Measurements from ENCODE around the gene MLXIPL. TPM values are rescaled to one million over a fixed set of nuclear protein-coding genes. Genes with fewer than 3 reads are reported as not detected.
A peak's percentile ranks its signal among the peaks of the same experiment; 100 is the strongest.
"Not testable (repeated sequence)": the region's sequence is repeated elsewhere in the genome, so short reads cannot be mapped to it uniquely, and the experiment has no call there.

MLXIPL gene
- total RNA-seq, 1 donor from 2014 or later = 2.0 TPM

GRCh38 chr7:73556208-73557107, 67.9 kb downstream of the MLXIPL start:
- DNase-seq (ENCODE audit: low spot score in 2 of 2, unreplicated experiment in 2 of 2) = no peak
- H3K9me3 Mint-ChIP-seq = no peaks in the 10 kb centered on the region
- TF ChIP-seq, protein P1, sequence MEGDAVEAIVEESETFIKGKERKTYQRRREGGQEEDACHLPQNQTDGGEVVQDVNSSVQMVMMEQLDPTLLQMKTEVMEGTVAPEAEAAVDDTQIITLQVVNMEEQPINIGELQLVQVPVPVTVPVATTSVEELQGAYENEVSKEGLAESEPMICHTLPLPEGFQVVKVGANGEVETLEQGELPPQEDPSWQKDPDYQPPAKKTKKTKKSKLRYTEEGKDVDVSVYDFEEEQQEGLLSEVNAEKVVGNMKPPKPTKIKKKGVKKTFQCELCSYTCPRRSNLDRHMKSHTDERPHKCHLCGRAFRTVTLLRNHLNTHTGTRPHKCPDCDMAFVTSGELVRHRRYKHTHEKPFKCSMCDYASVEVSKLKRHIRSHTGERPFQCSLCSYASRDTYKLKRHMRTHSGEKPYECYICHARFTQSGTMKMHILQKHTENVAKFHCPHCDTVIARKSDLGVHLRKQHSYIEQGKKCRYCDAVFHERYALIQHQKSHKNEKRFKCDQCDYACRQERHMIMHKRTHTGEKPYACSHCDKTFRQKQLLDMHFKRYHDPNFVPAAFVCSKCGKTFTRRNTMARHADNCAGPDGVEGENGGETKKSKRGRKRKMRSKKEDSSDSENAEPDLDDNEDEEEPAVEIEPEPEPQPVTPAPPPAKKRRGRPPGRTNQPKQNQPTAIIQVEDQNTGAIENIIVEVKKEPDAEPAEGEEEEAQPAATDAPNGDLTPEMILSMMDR (IDR thresholded peaks at IDR 0.05; ENCODE audit: unreplicated experiment) = no peak
- H3K36me3 Mint-ChIP-seq = peaks cover 5% of the 10 kb centered on the region
- H3K27ac Mint-ChIP-seq = peak overlapping the region; percentile 95
- H3K27me3 Mint-ChIP-seq (ENCODE audit: low read depth) = no peaks in the 10 kb centered on the region
- peaks cover 17% of the 10 kb centered on the region for H3K4me1 Mint-ChIP-seq
- peak overlapping the region; percentile 85 for H3K4me3 Mint-ChIP-seq

- DNase-seq (ENCODE audit: low spot score in 2 of 2, unreplicated experiment in 2 of 2) = no peak
- TF ChIP-seq, protein P1 (IDR thresholded peaks at IDR 0.05; ENCODE audit: unreplicated experiment) = no peak
- Mint-ChIP-seq H3K9me3 (no peaks in the 10 kb centered on the region), H3K27ac (peak overlapping the region; percentile 95), H3K36me3 (peaks cover 9% of the 10 kb centered on the region), H3K4me3 (peak overlapping the region; percentile 85), H3K27me3 (ENCODE audit: low read depth) (no peaks in the 10 kb centered on the region), H3K4me1 (peaks cover 17% of the 10 kb centered on the region)
These were observed 68.8 kb downstream of the MLXIPL start for GRCh38 chr7:73555411-73555982.

GRCh38 chr7:73550093-73550492, 74.2 kb downstream of the MLXIPL start:
- H3K9me3 Mint-ChIP-seq; H3K4me3 Mint-ChIP-seq; DNase-seq (ENCODE audit: low spot score in 2 of 2, unreplicated experiment in 2 of 2); H3K27ac Mint-ChIP-seq; H3K27me3 Mint-ChIP-seq (ENCODE audit: low read depth); H3K4me1 Mint-ChIP-seq: not testable (repeated sequence)
- H3K36me3 Mint-ChIP-seq = peaks cover 20% of the 10 kb centered on the region

- H3K4me1 Mint-ChIP-seq = no peaks in the 10 kb centered on the region
- H3K27me3 Mint-ChIP-seq (ENCODE audit: low read depth) = no peaks in the 10 kb centered on the region
- TF ChIP-seq, protein P1 (IDR thresholded peaks at IDR 0.05; ENCODE audit: unreplicated experiment) = no peak
- no peaks in the 10 kb centered on the region for H3K9me3 Mint-ChIP-seq
- H3K36me3 Mint-ChIP-seq = peaks cover 20% of the 10 kb centered on the region
- no peak for DNase-seq (ENCODE audit: low spot score in 2 of 2, unreplicated experiment in 2 of 2)
- no peak overlapping the region for H3K4me3 Mint-ChIP-seq
- no peak overlapping the region for H3K27ac Mint-ChIP-seq
These were observed 75.1 kb downstream of the MLXIPL start for GRCh38 chr7:73549176-73549575.

DNA sequence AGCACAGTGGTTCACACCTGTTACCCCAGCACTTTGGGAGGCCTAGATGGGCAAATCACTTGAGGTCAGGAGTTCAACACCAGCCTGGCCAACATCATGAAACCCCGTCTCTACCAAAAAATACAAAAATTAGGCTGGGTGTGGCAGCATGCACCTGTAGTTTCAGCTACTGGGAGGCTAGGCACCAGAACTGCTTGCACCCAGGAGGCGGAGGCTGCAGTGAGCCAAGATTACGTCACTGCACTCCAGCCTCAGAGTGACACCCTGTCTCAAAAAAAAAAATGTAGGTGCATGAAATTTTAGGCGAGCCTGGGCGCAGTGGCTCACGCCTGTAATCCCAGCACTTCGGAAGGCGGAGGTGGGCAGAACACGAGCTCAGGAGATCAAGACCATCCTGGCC, 76.5 kb downstream of the MLXIPL start:
- H3K36me3 Mint-ChIP-seq = peaks cover 18% of the 10 kb centered on the region
- no peak overlapping the region for H3K27ac Mint-ChIP-seq
- no peaks in the 10 kb centered on the region for H3K27me3 Mint-ChIP-seq (ENCODE audit: low read depth)
- TF ChIP-seq, protein P1 (IDR thresholded peaks at IDR 0.05; ENCODE audit: unreplicated experiment) = no peak
- H3K9me3 Mint-ChIP-seq = no peaks in the 10 kb centered on the region
- H3K4me3 Mint-ChIP-seq = no peak overlapping the region
- H3K4me1 Mint-ChIP-seq = no peaks in the 10 kb centered on the region
- DNase-seq (ENCODE audit: low spot score in 2 of 2, unreplicated experiment in 2 of 2) = no peak

DNA sequence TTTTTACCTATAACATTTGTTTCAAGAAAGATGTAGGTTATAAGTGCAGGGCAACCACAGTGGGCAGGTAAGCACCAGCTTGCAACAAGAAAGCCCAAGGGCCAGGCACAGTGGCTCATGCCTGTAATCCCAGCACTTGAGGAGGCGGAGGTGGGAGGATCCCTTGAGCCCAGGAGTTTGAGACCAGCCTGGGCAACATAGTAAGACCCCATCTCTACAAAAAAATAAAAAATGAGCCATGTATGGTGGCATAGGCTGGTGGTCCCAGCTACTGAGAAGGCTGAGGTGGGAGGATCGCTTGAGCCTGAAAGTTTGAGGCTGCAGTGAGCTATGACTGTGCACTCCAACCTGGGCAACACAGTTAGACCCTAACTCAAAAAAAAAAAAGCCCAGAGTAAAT, 79.6 kb downstream of the MLXIPL start:
- Mint-ChIP-seq H3K9me3 (no peaks in the 10 kb centered on the region), H3K36me3 (peaks cover 22% of the 10 kb centered on the region), H3K27ac (no peak overlapping the region), H3K27me3 (ENCODE audit: low read depth) (no peaks in the 10 kb centered on the region), H3K4me1 (no peaks in the 10 kb centered on the region), H3K4me3 (no peak overlapping the region)
- TF ChIP-seq, protein P1 (IDR thresholded peaks at IDR 0.05; ENCODE audit: unreplicated experiment) = no peak
- DNase-seq (ENCODE audit: low spot score in 2 of 2, unreplicated experiment in 2 of 2) = no peak
